CD4-positive, alpha-beta T cell treated with Interleukin-21 for 1 hour (primary cell): ENCODE results near the gene KRT23.
A peak's percentile ranks its signal among the peaks of the same experiment; 100 is the strongest.

ENCODE experiments used
- DNase-seq: peaks from one replicate; pipeline ENCODE4 v3.0.0-alpha.2; 2020

KRT23 gene, protein sequence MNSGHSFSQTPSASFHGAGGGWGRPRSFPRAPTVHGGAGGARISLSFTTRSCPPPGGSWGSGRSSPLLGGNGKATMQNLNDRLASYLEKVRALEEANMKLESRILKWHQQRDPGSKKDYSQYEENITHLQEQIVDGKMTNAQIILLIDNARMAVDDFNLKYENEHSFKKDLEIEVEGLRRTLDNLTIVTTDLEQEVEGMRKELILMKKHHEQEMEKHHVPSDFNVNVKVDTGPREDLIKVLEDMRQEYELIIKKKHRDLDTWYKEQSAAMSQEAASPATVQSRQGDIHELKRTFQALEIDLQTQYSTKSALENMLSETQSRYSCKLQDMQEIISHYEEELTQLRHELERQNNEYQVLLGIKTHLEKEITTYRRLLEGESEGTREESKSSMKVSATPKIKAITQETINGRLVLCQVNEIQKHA

DNA sequence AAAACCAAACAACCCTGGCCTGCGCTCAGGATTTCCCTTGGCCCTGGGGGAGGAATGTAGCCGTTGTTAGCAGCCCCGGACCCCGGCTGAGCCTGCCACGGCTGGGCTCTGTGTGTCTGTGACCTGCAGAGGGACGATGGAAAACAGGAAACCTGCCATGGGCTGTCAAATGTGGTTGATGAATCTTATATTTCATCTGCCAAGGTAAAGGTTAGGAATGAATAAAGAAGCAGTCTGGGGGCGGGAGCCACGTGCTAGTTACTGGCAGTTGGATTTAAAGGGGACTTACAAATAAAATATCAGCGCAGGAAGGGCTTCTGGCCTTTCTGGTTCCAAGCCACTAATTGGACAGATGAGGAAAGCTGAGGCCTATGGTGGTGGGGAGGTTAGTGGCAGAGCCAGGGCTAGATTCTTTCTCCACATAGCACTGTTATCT is at the start of gene KRT23:
KRT23 (minus strand) TSS at position 263 of the 436 bp plus-strand sequence. CDS start 1,043 bp downstream, outside the sequence.
- DNase-seq: no peak

DNA sequence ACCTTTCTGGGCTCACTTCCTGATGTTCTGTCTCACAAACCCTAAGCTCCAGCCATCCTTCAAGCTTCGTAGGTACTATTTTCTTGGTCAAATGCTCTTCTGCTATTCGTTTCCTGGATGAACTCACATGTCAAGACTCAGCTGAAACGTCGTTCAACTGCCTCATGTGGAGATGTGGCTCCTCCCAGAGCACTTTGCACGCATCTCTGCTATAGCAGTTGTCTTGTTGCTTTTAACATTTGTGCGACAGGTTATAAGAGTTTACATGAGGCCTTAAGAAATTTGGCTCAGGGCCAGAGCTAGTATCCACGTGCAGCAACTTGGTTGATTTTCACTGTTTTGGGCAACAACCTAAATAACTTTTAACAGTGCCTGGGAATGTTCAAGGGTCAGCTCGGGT is 49.5 kb upstream of the KRT23 start:
- DNase-seq: no peak

DNA sequence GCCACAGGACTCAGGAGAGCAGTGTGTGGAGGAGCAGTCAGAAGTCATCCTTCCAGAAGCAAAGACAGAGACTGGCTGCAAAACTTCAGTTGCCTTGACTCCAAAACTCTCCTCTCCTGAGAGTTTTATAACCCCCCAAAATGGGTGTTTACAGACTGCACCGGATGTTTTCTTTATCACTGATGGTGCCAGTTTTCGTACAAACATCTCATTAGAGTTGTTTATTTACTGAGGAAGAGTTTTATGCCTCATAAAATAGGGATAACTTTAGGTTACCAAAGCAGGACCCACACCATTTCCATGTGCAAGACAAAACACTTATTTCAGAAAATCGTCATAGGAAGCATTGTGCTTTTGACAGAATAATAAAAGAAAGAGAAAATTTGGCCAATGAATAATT is 46.8 kb upstream of the KRT23 start, which contains the start of gene KRT40:
KRT40 (minus strand) TSS at position 101 of the 400 bp plus-strand sequence; CDS start at position 48, 53 bp downstream.
- no peak for DNase-seq

DNA sequence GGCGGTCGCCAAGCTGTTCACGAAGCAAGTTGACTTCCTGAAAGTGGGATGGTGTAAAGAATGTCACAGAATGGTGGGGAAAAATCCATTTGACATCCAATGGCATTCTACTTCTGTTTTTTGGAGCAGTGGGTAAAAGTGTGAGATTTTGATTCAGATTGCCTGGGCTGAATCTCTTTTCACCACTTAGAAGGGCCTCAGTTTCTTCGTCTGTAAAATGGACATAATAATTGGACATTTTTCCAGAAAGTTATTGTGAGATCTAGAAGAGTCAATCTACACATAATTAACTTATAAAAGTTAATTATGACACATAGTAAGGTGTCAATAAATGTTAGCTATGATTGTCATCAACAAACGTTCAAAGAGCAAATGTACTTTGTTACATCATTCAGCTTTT is 43.7 kb upstream of the KRT23 start:
- no peak for DNase-seq

DNA sequence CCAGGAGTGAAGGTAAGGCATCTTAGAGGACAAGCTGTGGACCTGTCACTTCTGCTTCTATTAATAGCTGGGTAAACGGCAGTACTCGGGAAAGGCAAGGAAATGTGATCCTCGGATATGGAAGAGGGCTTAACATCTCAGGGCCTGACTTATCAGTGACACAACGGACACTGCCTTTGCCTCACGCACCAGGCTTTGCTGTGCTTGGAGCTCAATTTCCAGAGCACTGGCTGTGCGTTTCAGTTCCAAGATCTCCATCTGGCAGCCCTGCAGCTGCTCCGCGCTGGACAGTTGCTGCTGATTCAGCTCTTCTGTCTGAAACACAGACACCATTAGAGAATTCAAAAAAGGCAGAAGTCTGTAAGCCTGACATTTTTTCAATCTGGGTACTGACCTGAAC is 43.1 kb upstream of the KRT23 start:
- DNase-seq: no peak

DNA sequence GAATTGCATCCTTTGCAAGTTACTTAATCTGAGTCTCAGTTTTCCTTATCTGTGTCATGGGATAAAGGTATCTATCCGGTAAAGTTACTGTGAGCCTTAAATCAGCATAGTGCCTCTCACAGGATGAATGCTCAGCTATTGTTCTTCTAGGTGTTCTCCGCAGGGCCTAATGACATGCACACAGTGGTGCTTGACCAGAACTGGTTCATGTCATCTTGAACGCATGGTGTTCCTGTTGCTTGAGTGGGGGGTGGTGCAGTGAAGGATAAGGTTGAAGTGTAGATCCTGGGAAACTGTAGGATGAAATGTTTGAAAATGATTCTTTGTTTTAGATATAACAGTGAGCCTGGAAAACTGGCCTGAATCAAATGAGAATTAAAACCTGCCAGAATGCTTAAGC is 42.7 kb upstream of the KRT23 start:
- DNase-seq: no peak

DNA sequence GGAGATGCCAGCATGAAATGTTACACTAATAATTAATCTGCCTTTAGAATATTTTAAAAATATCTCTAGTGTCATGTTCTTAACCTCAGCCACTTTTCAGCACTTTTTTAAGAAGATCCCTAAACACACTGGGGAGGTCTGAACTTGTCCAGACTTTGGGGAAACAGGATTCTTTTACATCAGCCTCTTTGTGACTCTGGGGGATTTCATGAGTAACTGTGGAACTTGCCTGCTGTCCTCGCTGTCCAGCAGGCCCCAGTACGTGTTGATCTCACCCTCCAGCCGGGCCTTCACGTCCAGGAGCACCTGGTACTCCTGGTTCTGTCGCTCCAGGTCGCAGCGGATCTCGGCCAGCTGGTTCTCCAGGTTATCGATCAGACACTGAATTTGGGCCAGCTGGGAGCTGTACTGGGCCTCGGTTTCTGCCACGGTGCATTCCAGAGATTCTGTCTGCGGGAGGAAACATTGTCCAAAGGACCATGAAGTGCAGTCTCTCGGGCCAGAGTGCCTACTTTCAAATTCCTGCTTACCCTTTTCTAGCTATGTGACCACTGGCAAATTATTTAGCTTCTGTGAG is 41.2 kb upstream of the KRT23 start:
- DNase-seq: no peak

DNA sequence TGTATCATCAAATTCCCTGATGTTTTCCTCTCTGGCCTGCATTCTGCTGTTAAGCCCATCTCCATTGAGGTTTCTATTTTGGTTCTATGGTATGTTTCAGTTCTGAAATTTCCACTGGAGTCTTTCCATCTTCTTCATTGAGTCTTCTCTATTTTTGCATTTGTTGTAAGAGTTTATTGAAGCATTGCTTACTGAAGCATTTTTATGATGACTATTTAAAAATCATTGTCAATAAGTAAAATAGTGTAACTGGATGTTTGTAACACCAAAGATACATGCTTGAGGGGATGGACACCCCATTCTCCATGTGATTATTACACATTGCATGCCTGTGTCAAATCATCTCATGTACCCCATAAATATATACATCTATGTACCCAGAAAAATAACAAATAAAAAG is 38.1 kb upstream of the KRT23 start:
- no peak for DNase-seq

DNA sequence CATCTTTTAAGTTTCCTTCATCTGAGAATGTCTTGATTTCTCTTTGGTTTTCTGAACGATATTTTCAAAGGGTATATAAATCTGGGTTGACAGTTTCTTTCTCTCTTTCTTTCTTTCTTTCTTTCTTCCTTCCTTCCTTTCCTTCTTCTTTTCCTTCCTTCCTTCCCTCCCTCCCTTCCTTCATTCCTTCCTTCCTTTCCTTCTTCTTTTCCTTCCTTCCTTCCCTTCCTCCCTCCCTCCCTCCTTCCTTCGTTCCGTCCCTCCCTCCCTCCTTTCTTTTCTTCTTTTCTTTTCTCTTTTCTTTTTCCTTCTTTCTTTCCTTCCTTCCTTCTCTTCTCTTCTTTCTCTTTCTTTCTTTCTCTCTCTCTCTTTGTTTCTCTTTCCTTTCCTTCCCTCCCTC is 36.9 kb upstream of the KRT23 start:
- DNase-seq: no peak

DNA sequence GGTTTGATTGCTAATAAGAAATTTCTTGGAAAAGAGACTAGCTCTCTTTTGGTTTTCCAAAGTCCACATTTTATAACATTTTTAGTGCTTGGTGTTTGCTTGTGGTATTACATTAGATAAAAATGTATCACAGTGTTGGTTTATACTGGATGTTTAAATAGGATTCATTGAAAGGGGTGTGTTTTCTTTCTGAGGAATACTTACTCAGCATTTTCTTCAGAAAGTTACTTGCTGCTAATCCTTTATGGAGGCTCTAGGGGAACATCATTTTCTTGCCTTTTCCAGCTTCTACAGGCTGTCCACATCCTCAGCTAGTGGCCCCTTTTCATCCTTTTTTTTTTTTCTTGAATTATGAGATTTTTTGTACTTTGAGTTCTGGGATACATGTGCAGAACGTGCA is 30.1 kb upstream of the KRT23 start:
- no peak for DNase-seq

DNA sequence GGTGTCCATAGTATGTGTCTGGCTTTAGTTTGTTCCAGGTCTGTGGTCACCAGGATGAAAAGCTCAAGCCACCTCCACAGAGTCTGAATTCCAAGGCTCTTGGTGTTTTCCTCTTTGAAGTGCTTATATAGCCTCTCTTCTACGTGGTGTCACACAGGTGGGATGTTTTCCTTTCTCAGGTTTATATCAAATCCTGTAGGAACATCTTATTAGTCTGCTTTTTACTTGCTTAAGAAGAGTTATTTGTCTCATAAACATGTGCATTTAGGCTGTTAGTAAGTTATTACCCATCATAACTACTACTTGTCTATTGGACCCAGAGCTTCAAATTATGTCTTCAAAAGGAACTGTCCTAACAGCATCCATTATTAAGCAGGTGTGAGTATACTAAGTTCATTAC is 29.4 kb upstream of the KRT23 start, which contains the start of gene KRT39:
KRT39 (minus strand) TSS at position 101 of the 400 bp plus-strand sequence; CDS start at position 9, 92 bp downstream.
- DNase-seq: no peak

DNA sequence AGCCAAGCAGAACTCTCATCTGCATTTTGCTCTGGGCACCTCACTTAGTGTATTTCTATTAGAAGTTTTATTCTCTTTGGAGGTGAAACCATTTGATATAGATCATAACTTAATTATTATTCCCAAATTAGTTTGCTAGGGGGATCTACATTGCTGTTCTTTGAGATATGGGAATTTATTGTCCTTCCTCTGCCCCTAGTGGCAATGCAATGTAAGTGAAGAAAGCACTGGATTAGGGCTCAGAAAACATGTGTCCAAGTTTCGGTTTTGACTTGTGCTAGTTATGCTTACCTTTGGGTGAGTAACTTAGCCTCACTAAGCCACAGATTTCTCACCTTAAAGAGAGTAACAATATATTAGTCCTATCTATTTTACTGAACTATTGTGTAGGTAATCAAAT is 26.4 kb upstream of the KRT23 start:
- peak; percentile 23 for DNase-seq

DNA sequence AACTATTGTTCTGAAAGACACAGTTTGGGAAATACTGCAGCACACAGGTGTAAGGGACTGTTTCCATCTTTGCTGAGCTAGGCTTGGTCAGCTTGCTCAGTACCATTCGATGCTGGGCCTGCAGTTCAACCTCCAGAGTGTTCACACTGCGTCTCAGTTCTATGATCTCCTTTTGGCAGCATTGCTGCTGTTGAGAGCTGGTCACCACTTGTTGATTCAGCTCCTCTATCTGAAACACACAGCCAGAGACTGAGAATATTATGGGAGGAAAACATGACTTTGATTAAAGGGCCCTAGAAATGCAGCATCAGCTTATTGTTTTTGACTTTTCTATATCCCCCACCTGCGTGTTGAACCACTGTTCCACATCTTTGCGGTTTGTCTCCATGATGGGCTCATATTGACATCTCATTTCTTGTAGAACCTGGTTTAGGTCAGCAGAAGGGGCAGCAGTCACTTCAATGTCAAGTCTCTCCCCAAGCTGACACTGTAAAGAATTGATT is 24.7 kb upstream of the KRT23 start:
- DNase-seq: no peak

DNA sequence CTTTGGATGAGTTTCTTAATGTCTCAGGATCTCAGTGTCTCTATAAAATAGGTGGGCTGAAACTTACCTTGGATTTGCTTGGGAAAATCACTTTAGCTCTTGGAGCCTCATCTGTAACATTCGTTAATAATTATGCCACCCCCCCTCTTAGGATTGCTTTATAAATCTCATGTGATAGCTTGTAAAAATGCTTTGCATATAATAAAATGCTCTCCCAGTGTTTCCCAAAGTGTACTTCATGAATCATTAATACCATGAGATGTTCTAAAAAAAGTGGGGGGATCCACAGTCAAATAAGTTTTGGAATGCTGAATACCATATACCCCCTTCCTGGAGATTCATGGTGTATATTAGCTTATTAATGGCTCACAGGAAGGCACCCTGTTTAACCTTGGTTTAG is 24.1 kb upstream of the KRT23 start:
- no peak for DNase-seq

DNA sequence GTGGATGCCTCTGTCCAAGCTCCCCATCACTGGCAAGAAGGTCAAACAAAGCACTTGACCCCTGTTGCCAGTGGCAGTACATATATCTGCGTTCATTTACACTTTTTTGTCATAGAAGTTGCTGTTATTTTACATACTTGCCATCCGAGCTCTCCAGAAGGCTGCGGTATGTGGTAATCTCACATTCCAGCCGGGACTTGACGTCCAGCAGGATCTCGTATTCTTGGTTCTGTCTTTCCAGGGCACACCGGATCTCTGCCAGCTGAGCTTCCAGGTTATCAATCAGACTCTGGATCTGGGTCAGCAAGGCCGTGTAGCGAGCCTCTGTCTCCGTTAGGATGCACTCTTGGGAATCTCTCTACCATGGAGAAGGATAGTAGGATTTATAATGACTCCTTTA is 22.7 kb upstream of the KRT23 start:
- DNase-seq: no peak

DNA sequence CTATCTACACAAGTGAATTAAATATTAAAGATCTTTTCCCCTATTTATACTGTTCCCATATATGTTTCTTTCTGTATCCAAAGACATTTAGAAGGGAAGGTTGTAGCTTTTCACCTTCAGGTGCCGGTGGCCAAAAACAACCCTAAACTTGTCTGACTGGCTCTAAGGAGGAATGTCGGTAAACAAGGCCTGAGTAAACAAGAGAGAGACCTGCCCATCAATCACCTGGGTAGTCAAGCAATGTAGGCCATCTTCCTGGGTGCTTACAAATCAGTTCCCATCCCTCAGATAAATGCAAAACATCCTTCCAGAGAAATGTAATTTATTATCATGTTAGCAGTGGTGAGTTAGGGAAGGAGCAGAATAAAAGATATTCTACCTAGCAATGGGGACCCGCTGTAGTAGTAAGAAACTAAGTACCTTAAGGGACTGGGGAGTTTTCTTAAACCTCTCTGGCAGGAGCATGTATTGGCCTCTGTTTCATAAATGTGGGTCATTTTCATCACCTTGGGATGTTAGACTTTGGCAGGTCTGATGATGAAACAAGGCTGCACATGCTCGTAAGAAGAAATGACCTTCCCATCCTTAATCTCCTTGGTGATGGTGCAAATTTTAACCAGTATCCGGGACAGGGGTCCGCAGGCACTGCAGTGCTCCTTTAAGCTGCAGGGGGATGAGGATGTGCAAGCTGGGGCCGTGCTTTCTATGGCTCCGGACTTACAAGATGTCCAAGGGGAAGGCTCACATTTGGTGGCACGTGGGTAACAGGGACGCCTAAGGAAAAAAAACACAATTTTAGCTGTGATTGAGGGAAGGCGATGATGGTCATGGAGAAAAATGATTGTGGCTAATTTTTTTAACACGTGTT is 20.9 kb upstream of the KRT23 start:
- DNase-seq: no peak

DNA sequence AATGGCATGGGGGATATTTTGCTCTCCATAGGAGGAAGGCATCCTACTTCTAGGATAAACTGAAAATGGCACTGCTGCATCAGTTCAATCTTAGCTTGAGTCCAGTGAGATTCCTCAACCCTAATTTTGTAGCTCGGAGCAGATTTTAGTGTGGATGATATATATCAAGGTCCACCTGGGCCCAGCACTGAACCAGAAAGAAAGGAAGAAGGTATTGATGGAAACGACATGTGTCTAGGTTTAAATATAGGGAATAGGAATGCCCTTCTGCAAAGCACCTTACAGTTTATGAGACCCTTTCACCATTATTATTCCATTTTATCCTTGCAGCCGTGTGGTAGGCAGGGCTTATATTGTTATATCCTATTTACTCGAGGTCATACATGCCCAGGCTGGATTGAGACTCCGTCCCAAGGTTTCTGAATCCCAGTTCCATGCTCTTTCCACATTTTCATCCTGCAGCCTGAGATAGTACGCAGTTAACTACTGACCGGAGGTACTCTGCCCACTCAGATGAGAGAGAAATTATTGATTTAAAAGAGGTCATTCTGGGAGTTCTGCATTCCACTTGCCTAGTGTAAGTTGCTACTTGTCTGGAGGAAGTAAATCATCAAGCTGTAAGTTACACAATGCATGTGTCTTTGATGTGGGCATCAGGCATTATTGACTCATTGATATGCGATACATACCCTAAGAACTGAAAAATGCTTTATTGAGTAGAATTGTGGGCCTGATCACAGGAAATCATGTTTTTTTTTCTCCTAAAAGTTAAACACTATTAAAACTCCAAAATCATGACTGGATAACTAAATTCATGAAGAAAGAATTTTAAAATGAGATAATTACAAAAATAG is 19.2 kb upstream of the KRT23 start:
- no peak for DNase-seq

DNA sequence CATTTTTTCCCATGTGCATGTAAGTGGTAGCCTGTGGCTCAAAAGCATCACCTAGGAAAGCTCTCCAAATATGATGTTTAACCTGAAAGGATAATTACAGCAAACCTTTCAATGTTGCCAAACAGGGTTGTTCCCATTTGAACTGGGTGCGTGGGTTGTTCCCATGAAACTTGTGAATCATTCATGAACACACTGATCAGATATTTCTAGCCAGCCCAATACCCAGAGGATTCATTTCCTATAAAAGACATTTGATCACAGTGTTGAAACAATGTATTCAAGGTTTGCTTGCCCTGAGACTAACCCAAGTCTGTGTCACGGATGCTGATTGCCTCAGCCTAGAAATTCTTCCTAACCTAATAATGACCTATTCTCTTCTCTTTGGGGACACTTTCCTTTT is 16.4 kb upstream of the KRT23 start:
- DNase-seq: no peak

DNA sequence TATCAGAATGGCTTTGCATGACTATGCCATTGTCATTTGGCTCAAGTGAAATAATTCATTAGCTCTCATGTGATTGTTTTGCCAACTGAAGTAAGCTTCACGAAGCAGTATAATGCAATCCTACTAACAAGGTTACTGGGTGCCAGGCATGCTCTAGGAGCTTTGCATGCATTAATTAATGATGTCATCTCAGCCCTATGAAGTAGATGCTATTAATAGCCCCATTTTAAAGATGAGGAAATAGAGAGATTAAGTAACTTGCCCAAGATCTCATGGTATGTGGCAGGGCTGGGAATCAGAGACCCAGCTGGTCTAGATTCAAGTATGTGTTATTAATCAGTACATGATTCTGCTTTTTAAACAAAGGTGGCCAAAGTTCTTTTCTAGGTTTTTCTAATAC is 15.2 kb upstream of the KRT23 start:
- no peak for DNase-seq

DNA sequence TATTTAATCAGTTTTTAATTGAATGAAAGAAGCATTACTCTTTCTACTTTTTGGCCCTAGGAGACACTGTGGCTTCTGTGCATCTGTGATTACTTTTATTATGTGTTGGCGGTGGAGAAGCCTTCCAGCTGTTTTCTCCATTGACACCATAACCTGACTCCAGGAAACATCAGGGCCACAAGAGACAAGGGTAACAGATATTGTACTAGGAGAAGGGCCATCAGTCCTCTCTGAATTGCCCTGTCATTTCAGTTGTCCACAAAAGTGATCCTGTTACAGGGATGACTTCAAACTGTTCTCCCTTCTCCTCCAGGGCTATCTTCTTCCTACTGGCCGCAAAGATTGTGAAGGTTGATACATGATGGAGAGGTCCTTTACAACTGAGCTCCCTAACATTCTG is 14.7 kb upstream of the KRT23 start:
- no peak for DNase-seq

DNA sequence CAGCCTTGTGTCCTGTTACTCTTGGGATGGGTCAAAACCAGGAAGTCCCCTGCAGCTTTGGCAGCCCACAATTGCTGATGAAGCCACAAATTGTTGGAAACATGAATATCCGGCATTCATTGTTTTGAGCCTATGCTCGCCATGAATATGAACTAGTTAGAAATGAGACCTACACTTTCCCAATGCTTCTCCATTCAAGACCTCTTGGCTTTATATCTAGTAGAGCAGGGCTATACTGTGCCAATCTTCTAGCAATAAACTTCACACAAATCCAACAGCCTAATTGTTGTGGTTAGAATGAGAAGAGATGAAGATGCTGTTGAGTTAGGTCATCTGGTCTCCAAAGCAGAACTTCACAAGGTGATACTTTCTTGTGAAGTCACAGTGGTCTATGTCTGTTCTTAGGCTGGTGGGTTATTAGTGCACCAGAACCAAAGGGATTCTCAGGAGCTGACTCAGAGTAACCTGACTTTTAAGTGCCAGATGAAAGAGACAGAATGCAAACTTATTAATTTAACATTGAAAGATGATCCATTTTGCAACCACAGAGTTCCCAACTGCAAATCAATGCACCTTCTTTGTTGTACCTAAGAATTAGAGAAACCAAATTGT is 13.7 kb upstream of the KRT23 start:
- DNase-seq: no peak

DNA sequence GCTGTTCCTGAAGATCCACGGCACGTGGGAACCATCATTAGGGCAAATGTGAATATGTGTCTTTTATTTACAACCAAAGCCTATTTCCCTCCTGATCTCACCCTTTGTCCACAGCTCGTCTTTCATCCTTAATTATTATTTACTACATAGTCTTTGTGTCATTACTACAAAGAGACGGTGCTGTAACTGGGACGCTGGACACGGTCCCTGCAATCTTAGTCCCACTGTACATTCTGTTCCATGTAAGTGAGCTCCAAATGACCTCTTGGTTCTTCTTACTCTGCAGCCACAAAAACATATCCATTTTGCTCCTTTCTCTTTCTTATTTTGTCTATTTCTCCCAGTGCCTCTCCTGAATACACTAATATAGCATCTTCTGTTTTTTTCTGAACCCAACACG is 12.7 kb upstream of the KRT23 start:
- DNase-seq: no peak
